Activated CD8-positive, alpha-beta memory T cell treated with anti-CD3 and anti-CD28 coated beads for 1 hour (primary cell): Measurements from ENCODE around the gene TAX1BP3.
A peak's percentile ranks its signal among the peaks of the same experiment; 100 is the strongest.
"Not testable (repeated sequence)": the region's sequence is repeated elsewhere in the genome, so short reads cannot be mapped to it uniquely, and the experiment has no call there.

ENCODE experiments used
- DNase-seq, 2 donors: peaks; one replicate each; pipeline ENCODE4 v3.0.0-alpha.2; 2020; ENCODE audit warnings: low read depth in 1 of 2; ENCODE audit errors: extremely low read depth in 1 of 2

The TAX1BP3 gene

DNA sequence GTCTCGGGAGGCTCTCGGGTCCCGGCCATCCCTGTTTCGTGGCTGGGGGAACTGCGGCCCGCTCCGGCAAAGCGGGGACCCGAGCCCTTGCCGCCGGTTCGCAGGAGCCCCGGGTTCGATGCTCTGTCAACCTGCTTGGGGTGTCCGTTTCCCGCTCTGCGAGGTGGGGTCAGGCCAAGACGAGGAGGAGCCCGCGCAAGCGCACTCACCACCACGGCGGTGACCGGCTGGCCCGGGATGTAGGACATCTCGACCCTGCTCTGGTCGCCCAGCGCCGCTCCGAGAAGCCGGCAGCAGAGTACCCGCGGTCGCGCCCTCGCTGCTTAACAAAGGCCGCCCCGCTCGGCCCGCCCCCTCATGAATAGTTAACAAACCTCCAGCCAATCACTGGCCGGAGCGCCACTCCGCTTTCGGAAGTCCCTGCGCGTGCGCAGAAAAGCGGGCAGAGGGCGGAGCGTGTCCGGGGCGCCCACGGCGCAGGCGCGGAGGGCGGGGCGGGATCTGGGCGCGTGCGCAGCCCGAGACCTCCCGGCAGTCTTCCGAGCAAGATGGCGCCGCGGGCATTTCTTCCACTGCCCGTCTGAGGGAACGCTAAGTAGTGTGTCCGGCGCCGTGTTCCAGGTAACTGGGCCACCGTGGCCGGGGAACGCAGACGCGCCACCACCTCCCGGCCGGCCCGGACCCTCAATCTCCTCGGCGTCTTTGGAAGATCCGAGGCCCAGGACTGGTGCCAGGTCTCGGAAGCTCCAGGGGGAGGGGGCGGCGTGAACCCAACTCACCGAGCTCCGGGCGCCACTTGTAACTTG lies at the start of gene TAX1BP3, which contains the start of gene EMC6:
TSS of gene TAX1BP3 (minus strand) at position 300 of the 806 bp plus-strand sequence. CDS start at position 248, 52 bp downstream.
TSS of gene EMC6 (plus strand) at position 534 of the 806 bp plus-strand sequence. CDS start 335 bp downstream, outside the sequence.
- DNase-seq: peak; percentile 94 to 99

GRCh38 chr17:3715296-3715695 lies 46.9 kb upstream of the TAX1BP3 start:
- no peak for DNase-seq

GRCh38 chr17:3712811-3713463 lies 44.6 kb upstream of the TAX1BP3 start:
- no peak for DNase-seq

- DNase-seq: peak; percentile 25 to 30
Observed at GRCh38 chr17:3710951-3711383, 42.6 kb upstream of the TAX1BP3 start.

GRCh38 chr17:3708366-3708765 lies 40.0 kb upstream of the TAX1BP3 start:
- no peak for DNase-seq

DNA sequence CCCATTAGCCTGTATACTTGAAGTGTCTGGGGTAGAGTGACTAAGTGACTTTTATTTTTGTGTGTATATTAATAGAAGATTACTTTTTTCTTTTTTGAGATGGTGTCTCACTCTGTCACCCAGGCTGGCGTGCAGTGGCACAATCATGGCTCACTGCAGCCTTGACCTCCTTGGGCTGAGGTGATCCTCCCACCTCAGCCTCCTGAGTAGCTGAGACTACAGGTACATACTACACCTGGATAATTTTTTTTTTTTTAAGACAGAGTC lies 37.3 kb upstream of the TAX1BP3 start:
- not testable (repeated sequence) for DNase-seq

- no peak for DNase-seq
Observed at GRCh38 chr17:3704931-3705717, 36.7 kb upstream of the TAX1BP3 start.

- DNase-seq: not testable (repeated sequence)
Observed at GRCh38 chr17:3702041-3702539, 33.7 kb upstream of the TAX1BP3 start.

DNA sequence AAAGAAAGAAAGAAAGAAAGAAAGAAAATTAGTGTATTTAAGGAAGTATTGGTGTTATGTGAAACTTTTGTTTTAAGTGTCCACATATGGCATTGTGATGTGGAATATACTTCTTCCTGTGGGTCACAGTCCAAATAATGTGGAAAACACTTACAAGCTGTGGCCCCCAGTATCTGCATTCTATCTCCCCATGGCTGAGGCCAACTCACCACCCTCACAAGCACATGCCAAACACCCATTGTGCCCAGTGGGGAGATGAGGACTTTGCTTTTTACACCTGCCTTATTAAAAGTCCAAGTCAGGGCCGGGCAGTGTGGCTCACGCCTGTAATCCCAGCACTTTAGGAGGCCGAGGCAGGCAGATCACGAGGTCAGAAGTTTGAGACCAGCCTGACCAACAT lies 31.6 kb upstream of the TAX1BP3 start:
- DNase-seq: no peak

GRCh38 chr17:3698139-3698538 lies 29.8 kb upstream of the TAX1BP3 start:
- no peak for DNase-seq

DNA sequence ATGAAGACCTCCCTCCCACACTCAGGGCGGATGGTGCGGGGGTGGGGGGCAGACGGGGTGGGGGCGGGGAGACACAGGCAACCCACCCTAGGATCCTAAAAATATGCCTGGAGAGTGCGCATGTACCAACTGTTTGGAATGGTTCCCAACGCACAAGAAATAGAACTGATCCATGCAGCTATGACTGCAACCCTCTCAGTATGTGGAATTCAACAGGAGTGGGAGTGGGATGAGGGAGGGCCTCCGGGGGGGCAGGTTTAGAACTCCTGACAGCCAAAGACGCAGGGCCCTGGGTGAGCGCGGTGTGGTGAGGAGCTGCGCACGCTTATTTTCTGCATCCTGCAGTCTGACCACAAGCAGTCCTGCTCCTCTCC lies 28.7 kb upstream of the TAX1BP3 start:
- no peak for DNase-seq

DNA sequence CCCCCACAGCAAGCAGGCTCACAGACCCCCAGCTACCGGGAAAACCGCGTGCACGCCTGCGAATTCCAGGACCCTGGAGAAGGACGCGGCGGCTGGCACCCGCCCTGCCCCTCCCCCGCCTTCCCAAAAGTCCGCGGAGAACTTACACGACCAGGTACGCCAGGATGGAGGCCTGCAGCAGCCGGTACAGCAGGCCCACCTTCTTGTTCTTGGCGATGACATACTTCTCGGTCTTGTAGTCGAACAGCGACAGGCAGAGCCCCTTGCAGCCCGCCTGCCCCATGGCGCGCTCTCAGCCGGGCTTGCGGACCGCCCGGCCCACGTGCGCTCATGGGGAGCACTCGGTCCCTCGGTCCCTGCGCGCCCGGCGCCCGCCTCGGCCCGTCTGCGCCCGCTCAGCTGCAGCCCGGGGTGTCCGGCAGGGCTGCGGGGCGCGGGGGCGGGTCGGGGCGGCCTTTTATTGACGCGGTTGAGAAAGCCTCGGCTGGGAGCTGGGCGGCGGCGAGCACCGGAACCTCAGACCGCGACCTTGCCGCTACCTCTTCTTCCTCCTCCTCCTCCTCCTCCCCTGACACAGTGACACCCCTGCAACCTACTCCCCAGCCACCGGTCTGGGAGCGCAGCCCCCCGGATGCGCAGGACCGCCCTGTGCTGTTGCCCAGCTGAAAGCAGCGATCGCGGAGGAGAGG lies 27.5 kb upstream of the TAX1BP3 start, which contains the start of gene P2RX5:
TSS of gene P2RX5 (minus strand) at position 433 of the 689 bp plus-strand sequence. CDS start at position 283, 150 bp downstream.
- no peak for DNase-seq

DNA sequence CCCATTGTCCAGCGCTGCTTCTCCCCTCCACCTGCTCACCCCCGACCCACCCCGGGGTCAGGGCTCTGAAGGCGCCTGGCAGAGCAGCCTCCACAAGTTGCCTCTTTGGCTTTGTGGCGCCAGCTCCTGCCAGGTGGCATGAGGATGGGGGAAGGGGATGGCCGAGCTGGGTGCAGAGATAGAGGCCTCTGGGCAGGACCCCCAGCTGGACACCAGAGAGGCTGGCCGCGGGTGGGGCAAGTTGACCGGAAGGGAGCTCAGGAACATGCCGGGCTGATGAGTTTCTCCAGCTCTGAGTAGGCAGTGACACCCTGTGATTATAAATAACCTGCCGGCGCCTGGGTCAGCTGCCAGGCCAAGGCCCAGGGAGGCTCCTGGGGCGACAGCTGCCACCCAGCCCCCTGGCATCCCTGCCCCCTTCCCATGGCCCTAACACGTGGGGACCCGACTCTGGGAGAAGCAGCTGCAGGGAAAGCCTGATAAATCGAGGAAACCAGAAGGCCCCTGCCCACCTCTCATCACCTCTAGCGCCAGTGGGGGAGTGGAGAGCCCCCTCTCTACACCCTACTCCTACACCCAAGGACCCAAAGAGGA lies 26.8 kb upstream of the TAX1BP3 start:
- DNase-seq: no peak

DNA sequence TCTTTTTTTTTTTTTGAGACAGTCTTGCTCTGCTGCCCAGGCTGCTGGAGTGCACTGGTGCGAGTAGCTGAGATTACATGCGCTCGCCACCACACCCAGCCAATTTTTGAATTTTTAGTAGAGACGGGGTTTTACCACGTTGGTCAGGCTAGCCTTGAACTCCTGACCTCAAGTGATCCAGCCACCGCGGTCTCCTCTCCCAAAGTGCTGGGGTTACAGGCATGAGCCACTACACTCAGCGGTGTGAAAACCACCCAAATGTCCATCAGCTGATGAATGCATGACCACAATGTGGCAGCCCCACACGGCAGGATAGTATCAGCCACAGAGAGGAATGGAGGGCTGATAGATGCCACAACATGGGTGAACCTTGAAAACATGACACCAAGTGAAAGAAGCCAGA lies 25.5 kb upstream of the TAX1BP3 start:
- DNase-seq: no peak

DNA sequence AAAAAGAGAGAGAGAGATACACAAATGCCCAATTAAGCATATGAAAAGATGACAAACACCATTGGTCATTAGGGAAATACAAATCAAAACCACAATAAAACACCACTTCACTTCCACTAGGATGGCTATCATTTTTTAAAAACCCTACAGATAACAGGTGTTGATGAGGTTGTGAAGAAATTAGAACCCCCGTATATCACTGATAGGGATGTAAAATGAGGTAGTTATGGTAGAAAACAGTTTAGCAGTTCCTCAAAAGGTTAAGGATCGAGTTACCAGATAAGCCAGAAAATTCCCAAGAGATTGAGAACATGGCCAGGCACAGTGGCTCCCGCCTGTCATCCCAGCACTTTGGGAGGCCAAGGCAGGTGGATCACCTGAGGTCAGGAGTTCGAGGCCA lies 24.8 kb upstream of the TAX1BP3 start:
- DNase-seq: no peak

DNA sequence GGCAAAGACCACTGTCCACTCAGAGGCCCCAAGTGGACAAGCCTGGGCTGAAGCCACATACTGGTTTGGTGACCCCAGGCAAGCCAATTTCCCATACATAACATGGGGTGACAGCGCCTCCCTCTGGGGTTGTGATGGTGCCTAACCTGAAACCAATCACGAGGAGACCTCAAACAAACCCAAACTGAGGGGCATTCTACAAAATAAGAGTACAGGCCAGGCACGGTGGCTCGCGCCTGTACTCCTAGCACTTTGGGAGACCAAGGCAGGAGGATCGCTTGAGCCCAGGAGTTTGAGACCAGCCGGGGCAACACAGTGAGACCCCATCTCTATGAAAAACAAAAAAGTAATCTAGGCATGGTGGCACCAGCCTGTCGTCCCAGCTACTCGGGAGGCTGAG lies 24.0 kb upstream of the TAX1BP3 start:
- DNase-seq: no peak

DNA sequence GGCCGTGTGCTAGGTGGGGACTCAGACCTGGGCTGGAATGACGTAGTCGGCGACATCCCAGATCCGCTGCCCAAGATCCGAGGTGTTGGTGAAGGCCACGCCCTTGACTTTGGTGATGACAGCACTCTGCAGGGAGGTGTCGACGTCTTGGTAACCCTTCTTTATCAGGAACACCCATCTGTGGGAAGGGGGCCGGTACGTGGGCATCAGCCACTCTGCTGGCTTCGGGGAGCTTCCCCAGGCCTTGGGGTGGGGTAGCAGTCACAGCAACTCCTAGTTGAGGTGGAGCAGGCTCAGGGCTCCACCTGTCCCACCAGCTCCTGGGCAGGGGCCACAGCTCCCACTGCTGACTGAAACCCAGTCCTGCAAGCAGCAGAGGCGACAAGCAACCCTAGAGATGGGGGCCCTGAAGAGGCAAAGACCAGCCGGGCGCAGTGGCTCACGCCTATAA lies 23.3 kb upstream of the TAX1BP3 start:
- DNase-seq: no peak

GRCh38 chr17:3690094-3690715 lies 21.8 kb upstream of the TAX1BP3 start:
- no peak for DNase-seq

GRCh38 chr17:3689262-3690093 lies 21.1 kb upstream of the TAX1BP3 start:
- no peak for DNase-seq
